ENCODE results near the gene SPATA6. TPM values are rescaled to one million over a fixed set of nuclear protein-coding genes. Genes with fewer than 3 reads are reported as not detected.
A peak's percentile ranks its signal among the peaks of the same experiment; 100 is the strongest.
"Not testable (repeated sequence)": the region's sequence is repeated elsewhere in the genome, so short reads cannot be mapped to it uniquely, and the experiment has no call there.

SPATA6 gene
- total RNA-seq, 1 donor from 2014 or later = 4.2 TPM

DNA sequence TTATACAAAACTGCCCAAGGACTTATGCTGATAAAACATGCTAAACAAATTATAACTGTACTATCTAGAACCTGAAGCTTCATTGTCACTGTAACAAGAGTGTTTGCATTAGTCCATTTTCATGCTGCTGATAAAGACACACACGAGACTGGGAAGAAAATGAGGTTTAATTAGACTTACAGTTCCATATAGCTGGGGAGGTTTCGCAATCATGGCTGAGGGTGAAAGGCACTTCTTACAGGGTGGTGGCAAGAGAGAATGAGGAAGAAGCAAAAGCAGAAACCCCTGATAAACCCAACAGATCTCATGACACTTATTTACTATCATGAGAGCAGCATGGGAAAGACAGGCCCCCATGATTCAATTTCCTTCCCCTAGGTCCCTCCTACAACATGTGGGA, 100.4 kb downstream of the SPATA6 start:
- no peak for DNase-seq (ENCODE audit: extremely low read depth, low read depth, low spot score)

DNA sequence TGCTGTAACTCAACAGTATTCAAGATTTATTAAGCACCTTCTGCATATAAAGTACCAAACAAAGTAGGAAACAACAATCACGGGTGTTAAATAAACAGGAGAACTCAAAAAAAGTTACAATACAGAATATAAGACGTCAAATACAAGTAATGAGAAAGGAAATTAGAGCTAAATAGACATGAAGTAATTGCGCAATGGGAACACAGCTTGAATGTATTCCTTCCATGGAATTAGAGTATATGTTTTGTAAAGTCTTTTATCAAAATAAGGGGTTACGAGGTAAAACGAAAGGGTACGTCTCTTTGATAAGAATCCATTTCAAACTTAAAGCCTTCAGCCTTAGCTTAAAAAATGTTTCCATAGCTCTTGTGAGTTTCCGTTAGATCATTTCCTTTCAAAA, 109.1 kb downstream of the SPATA6 start:
- DNase-seq (ENCODE audit: extremely low read depth, low read depth, low spot score) = no peak

DNA sequence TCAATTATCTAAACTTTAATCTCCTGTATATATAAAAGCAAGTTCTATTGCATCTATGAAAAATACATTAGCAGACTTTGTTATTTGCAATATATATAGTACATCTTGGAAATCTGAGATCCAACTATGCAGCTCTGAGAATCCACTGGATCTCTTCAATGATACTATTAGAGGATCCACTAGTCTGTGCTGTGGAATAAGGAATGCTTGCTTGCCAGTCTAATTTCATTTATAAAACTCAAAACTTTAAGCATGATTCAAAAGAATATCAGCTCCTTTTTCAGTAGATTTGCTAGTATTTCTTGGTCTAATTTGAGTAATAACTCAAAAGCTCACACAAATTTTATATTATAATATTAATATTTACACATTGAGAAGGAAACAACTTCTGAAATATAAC, 115.1 kb downstream of the SPATA6 start:
- no peak for DNase-seq (ENCODE audit: extremely low read depth, low read depth, low spot score)

DNA sequence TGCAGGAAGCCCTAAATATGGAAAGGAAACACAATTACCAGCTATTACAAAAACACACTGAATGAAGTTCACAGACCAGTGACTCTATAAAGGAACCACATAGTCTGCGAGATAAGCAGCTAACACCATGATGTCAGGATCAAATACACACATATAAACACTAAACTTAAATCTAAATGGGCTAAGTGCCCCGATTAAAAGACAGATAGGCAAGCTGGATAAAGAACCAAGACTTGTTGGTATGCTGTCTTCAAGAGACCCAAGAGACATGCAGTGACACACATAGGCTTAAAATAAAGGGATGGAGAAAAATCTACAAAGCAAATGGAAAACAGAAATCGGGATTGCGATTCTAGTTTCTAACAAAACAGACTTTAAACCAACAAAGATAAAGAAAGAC, 127.6 kb downstream of the SPATA6 start:
- DNase-seq (ENCODE audit: extremely low read depth, low read depth, low spot score) = no peak

DNA sequence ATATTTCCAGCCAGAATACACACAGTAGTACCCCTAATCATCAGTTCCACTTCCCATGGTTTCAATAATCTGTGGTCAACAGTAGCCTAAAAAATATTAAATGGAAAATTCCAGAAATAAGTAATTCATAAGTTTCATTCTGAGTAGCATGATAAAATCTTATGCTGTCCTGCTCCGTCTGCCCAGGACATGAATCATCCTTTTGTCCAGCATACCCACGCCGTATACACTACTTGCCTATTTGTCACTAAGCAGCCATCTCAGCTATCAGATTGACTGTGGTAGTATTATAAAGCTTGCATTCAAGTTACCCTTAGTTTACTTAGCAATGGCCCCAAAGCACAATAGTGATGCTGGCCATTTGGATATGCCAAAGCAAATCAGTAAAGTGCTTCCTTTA, 130.8 kb downstream of the SPATA6 start:
- DNase-seq (ENCODE audit: extremely low read depth, low read depth, low spot score) = peak; percentile 9

DNA sequence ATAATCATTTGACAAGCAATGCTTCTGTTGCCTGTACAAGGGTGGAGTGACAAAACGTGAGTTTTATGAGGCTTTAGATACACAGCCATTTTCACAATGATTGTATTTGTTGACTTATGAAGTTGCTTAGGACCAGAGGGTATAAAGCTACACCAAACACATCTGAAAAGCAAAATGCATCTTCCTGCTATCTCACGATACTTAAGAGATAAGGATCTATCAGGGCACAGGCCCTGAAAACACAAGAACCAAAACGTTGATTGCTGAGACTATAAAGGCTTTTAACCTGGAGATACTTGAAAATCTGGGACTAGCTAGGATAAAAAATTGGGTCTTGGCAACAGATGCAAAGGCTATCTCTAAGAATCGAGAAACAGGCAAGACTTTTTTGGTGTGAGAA, 133.7 kb downstream of the SPATA6 start:
- DNase-seq (ENCODE audit: extremely low read depth, low read depth, low spot score) = no peak

DNA sequence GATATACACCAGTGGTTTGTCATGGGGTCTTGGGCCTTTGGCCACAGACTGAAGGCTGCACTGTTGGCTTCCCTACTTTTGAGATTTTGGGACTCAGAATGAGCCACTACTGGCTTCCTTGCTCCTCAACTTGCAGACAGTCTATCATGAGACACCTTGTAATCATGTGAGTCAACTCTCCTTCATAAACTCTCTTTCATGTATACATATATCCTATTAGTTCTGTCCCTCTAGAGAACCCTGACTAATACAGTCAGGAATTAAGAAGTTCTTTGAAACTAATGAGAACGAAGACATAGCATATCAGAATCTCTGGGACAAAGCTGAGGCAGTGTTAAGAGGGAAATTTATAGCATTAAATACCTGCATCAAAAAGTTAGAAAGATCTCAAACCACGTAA, 138.7 kb downstream of the SPATA6 start:
- no peak for DNase-seq (ENCODE audit: extremely low read depth, low read depth, low spot score)

DNA sequence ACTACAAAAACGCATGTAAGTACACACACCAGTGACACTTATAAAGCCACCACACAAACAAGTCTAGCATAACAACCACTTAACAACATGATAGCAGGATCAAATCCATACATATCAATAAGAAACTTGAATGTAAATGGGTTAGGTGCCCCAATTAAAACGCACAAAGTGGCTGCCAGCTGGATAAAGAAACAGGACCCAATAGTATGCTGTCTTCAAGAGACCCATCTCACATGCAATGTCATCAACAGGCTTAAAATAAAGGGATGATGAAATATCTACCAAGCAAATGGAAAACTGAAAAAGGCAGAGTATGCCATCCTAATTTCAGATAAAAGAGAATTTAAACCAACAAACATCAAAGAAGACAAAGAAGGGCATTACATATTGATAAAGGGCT, 139.9 kb downstream of the SPATA6 start:
- DNase-seq (ENCODE audit: extremely low read depth, low read depth, low spot score) = no peak

DNA sequence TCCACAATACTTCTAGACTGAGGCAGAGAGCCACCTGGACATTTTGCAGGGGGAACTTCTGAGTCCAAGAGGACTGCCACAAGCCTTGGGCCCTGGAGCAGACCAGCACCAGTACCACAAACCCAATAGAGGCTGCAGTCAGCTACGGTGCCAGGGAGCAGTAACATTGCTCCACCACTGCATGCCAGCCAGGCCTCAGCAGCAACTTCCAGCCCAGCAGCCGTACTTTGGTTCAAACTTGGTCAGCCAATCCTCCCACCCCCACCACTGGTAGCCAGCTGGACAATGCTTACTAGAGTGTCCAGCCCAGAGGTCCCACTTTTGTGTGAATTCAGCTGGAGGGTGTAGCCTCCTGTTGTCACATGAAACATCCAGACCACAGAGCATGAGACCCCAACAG, 142.1 kb downstream of the SPATA6 start:
- no peak for DNase-seq (ENCODE audit: extremely low read depth, low read depth, low spot score)

DNA sequence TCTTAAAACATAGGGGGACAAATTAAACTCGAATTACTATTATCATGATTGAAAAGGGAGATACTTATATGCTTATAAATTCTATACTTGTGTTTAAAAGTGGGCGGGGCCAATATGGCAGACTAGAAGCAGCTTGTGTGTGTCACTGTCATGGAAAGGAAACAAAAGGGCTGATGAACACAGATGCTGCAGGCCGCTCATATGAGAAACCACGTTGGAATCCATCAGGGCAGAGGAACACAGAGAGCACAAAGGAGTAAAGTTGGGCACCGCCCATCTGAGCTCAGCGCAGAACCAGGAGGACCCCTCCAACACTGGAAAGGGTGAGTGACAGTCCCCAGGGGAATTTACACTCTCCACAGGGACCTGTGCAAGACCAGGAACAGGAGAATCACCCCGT, 142.5 kb downstream of the SPATA6 start:
- DNase-seq (ENCODE audit: extremely low read depth, low read depth, low spot score) = no peak

DNA sequence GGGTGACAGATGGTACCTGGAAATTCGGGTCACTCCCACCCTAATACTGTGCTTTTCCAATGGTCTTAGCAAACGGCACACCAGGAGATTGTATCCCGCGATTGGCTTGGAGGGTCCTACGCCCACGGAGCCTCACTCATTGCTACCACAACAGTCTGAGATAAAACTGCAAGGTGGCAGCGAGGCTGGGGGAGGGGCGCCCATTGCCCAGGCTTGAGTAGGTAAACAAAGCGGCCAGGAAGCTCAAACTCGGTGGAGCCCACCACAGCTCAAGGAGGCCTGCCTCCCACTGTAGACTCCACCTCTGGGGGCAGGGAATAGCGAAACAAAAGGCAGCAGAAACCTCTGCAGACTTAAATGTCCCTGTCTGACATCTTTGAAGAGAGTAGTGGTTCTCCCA, 160.2 kb downstream of the SPATA6 start:
- DNase-seq (ENCODE audit: extremely low read depth, low read depth, low spot score) = not testable (repeated sequence)

DNA sequence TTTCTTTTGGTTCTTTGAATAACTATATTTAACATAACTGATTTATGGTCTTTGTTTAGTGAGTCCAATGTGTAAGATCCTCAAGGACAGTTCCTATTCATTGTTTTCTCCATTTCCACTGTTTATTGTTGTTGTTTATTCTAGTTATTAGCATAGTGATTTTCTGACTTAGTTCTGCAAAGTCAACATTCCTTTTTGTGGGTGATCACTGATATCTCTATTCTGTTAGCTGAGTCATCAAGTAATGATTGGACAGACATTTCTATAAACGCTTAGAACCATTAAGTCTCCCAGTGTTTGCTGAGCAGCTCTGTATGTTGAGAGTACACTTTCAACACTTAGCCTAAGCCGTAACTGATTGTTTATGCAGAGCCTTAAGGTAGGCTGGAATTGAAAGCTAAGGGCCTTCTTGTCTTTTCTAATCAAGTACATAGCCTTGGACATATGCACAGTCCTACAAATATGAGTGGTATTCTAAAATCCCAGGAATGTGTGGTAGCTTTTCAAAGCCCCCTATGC, 162.4 kb downstream of the SPATA6 start:
- no peak for DNase-seq (ENCODE audit: extremely low read depth, low read depth, low spot score)

DNA sequence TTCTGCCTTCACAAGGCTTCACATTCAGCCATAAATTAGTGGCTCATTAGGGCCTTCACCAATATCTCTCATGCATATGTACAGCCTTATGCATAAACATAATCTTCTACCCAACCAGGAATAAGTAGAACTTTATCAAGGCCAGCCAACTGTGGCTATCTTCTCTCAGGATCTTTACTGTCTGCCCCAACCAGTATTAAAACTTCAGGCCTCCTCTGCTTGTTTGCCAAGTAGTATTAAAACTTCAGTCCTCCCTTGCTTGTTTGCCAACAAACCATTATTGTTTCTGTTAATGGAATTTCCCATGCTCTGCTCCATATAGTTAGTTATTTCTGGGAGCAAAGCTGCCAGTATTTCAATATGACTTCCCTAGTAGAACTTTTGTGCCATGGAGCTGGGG, 169.4 kb downstream of the SPATA6 start:
- DNase-seq (ENCODE audit: extremely low read depth, low read depth, low spot score) = no peak

DNA sequence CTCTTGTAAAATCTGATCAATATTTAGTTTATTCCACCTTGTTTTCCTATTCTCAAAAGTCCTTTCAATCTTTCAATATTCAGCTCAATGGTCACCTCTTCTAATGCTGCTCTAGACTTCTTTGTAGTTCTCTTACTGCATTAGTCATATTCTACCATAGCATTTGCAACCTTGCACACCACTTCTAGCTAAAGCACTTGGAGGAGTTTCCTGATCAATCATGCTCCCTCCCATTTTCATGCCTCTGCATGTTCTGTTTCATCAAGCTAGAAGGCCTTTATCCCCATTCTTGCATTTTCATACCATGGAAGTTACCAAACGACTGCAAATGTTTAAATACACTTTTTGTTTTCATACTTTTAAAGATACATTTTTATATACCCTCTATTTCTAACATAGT, 177.3 kb downstream of the SPATA6 start:
- no peak for DNase-seq (ENCODE audit: extremely low read depth, low read depth, low spot score)

DNA sequence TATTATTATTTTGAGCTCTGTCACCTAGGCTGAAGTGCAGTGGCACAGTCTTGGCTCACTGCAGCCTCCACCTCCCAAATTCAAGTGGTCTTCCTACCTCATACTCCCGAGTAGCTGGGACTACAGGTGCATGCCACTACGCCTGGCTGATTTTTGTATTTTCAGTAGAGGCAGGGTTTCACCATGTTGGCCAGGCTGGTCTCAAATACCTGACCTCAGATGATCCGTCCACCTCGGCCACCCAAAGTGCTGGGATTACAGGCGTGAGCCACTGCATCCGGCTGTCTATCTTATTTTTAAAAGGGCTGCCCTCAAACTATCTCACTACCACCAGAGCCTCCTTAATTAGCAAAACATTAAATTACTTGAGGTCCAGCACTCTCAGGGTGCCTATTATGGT, 177.9 kb downstream of the SPATA6 start:
- not testable (repeated sequence) for DNase-seq (ENCODE audit: extremely low read depth, low read depth, low spot score)

DNA sequence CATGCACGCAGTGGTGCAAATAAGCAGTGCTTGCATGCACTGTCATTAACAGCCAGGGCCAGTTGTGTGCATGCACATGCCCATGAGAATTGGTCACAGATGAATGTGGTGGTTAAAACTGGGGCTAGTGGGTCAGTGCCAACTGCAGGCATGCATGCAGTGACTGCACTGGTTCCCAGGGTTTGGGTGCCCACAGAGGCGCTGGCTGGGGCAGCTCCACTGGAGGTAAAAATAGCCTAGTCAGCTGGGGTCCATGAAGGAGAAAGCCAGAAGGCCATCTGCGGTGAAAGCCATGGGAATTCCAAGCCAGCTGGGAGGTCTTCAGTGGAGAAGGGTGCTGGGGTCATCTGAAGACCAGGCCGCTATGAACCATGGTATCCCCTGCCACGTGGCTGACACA, 179.3 kb downstream of the SPATA6 start:
- no peak for DNase-seq (ENCODE audit: extremely low read depth, low read depth, low spot score)

DNA sequence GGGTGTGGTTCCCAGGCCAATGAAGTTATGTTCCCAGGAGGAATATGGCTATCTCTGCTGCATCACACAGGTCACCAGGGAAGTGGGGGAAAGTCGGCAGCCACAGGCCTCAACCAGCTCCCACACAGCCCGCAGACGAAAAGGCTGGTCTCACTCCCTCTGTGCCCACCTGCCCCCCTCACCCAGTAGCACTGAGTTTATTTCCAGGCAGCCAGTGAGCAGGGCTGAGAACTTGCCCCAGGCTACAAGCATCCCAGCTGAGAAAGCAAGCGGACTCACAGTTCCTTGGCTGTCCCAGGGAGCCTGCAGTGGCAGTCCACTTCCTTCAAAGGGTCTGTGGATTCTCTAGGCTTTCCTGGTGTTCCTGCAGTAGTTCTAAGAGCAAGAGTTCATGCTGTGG, 180.6 kb downstream of the SPATA6 start:
- no peak for DNase-seq (ENCODE audit: extremely low read depth, low read depth, low spot score)

DNA sequence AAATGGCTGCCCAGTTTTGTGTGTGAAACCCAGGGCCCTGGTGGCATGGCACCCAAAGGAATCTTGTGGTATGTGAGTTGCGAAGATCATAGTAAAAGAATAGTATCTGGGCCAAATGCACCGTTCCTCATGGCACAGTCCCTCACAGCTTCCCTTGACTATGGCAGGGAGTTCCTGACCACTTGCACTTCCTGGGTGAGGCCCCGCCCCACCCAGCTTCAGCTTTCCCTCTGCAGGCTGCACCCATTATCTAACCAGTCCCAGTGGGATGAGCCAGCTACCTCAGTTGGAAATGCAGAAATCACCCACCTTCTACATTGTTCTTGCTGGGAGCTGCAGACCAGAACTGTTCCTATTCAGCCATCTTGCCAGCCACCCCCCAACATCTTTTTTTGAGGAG, 186.5 kb downstream of the SPATA6 start:
- DNase-seq (ENCODE audit: extremely low read depth, low read depth, low spot score) = no peak

DNA sequence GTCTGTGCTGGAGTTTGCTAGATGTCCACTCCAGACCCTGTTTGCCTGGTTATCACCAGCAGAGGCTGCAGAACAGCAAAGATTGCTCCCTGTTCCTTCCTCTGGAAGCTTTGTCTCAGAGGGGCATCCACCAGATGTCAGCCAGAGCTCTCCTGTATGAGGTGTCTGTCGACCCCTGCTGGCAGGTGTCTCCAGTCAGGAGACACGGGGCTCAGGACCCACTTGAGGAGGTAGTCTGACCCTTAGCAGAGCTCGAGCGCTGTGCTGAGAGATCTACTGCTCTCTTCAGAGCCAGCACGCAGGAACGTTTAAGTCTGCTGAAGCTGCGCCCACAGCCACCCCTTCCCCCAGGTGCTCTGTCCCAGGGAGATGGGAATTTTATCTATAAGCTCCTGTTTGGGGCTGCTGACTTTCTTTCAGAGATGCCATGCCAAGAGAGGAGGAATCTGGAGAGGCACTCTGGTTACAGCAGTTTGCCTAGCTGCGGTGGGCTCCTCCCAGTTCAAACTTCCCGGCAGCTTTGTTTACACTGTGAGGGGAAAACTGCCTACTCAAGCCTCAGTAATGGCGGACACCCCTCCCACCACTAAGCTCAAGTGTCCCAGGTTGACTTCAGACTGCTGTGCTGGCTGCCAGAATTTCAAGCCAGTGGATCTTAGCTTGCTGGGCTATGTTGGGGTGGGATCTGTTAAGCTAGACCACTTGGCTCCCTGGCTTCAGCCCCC, 187.1 kb downstream of the SPATA6 start:
- DNase-seq (ENCODE audit: extremely low read depth, low read depth, low spot score) = not testable (repeated sequence)

DNA sequence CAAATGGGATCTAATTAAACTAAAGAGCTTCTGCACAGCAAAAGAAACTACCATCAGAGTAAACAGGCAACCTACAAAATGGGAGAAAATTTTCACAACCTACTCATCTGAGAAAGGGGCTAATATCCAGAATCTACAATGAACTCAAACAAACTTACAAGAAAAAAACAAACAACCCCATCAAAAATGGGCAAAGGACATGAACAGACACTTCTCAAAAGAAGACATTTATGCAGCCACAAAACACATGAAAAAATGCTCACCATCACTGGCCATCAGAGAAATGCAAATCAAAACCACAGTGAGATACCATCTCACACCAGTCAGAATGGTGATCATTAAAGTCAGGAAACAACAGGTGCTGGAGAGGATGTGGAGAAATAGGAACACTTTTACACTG, 189.7 kb downstream of the SPATA6 start:
- not testable (repeated sequence) for DNase-seq (ENCODE audit: extremely low read depth, low read depth, low spot score)

DNA sequence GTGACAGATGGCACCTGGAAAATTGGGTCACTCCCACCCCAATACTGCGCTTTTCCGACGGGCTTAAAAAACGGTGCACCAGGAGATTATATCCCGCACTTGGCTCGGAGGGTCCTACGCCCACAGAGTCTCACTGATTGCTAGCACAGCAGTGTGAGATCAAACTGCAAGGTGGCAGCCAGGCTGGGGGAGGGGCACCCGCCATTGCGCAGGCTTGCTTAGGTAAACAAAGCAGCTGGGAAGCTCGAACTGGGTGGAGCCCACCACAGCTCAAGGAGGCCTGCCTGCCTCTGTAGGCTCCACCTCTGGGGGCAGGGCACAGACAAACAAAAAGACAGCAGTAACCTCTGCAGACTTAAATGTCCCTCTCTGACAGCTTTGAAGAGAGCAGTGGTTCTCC, 194.6 kb downstream of the SPATA6 start:
- not testable (repeated sequence) for DNase-seq (ENCODE audit: extremely low read depth, low read depth, low spot score)

DNA sequence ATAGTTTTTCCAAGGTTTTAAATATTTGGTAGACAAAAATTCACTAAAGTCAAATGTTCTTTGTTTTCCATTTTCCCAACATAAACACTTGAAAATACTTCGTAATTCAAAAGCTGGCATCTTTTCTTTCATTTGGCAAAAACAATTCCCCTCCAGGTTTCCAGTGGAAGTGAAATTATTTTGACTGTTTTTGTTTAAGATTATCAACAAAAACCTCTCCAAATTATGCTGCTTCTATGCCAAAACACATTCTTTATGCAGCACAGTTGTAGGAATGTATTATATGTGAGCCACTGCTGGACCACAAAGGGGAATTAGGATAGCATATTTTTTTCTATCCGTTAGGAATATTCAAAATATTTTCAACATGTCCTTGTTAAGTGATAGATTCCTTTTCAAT, 205.4 kb downstream of the SPATA6 start:
- no peak for DNase-seq (ENCODE audit: extremely low read depth, low read depth, low spot score)

DNA sequence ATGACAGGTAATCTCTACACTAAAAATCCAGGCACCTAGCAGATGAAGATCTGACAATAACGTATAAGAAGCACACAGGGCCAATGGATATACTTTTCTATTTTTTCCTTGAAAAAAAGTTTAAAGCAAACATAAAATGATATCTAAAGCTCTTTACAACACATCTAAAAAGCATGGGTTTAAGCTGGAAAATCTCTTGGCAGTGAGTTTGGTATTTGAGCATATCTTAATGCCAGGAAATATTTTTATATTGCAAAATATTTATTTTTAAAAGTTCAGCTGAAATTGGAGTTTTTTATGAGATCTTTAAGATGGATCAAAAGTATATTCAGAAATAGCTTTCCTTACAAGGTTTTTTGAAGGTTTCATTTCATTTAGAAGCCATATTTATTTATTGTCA, 209.0 kb downstream of the SPATA6 start:
- no peak for DNase-seq (ENCODE audit: extremely low read depth, low read depth, low spot score)

Data from glomerular endothelial cell (primary cell).